Left renal pelvis (tissue), 4 donors: ENCODE measurements around the gene TUBB4A. TPM values are rescaled to one million over a fixed set of nuclear protein-coding genes. Genes with fewer than 3 reads are reported as not detected.

Experiments used
- DNase-seq, 4 donors: peaks; one replicate each; pipeline ENCODE4 v3.0.0-alpha.2; 2013; ENCODE audit warnings: low read depth in 4 of 4, low spot score in 3 of 4
- polyA plus RNA-seq, 4 donors: library from polyadenylated mRNA; unstranded; fragments of 120-200 nt; gene quantifications; one replicate each; pipeline ENCODE4 v1.2.1, GENCODE V29; 2013; ENCODE audit not compliant: insufficient read length in 4 of 4

Gene TUBB4A
- polyA plus RNA-seq, 4 donors: 5.8 to 47.2 (median 31.2) TPM

DNA sequence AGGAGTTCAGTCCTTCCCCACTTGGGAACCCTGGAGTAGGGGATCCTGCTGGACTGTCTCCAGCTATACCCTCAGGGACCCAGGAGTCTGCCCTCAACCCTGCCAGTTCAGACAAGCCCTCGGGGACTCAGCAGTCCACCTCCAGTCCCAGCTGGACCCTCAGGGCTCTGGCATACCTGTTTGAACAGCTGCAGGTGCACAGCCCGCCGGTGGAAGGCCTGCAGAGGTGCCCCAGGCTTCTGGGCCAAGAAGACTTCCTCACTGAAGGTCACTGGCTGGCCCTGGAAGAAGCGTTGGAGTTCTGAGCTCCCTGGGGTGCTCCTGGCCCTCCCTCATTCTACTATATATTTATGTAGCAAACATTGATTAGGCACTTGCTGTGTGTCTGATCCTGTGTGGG, 29.4 kb downstream of the TUBB4A start:
- DNase-seq: no peak

DNA sequence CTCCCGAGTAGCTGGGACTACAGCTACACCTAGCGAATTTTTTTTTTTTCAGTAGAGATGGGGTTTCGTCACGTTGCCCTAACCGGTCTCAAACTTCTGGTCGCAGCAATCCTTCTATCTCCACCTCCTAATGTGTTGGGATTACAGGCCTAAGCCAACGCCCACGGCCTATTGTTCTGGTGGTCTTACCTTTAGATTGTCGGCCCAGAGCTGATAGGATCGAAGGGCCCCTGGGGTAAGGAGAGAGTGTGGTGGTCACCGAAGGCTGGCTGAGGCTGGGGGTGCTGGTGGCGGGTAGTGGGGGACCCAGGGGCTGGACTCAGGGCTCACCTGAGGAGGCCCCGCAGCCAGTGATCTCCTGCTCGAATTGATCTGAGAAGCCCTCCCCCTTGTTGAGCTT, 31.0 kb downstream of the TUBB4A start:
- DNase-seq: no peak

DNA sequence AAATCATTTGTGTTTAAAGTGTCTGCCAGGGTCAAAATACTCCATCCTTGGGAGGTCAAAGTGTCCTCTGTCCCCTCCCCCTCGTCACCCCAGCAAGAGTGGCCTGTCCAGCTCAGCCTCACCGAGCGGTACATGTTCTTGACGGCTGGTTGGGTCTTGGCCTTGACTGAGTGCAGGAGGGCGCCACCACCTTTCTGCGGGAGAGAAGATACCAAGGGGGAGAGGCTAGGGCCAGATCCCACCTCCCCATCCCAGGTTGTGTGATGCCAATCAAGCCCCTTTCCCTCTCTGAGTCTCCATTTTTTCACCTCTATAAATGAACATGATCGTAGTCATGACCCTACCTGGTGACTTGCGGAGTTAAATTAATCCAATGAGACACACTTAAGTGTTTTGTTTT, 31.9 kb downstream of the TUBB4A start:
- no peak for DNase-seq

DNA sequence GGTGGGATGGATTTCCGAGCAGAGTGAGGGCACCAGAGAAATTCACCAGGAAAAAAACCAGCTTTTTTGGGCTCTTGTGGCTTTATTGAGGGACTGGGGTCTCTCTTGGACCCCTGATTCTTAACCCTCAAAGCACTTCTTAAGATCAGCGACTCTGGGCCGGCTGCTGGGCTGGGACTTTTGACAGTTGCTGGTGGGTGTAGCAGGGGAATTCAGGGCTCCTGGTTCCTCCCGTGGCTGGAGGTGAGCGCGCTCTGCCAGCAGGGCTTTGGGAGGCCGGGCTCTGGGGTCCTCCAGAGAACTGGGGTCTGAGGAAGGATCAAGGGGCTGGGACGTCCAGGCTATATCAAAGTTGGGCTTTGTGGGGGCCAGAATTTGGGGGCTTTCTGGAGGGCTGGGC, 34.7 kb downstream of the TUBB4A start:
- no peak for DNase-seq

DNA sequence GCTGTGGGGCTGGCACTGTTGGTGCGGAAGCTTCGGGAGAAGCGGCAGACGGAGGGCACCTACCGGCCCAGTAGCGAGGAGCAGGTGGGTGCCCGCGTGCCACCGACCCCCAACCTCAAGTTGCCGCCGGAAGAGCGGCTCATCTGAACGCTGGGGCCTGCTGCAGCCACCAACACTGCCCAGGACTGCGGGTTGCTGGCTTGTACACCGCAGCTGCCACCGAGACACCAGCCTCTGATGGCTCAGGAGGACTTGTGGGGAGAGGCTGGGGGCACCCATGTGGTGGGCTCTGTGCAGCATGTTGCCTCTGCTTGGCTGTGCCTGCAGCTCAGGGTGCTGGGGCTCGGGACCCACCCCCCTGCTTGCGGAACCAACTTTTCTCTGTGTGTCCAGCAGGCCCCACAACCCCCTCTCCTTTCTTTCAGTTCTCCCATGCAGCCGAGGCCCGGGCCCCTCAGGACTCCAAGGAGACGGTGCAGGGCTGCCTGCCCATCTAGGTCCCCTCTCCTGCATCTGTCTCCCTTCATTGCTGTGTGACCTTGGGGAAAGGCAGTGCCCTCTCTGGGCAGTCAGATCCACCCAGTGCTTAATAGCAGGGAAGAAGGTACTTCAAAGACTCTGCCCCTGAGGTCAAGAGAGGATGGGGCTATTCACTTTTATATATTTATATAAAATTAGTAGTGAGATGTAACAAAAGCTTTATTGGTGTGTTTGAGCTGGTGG, 35.4 kb downstream of the TUBB4A start:
- no peak for DNase-seq

DNA sequence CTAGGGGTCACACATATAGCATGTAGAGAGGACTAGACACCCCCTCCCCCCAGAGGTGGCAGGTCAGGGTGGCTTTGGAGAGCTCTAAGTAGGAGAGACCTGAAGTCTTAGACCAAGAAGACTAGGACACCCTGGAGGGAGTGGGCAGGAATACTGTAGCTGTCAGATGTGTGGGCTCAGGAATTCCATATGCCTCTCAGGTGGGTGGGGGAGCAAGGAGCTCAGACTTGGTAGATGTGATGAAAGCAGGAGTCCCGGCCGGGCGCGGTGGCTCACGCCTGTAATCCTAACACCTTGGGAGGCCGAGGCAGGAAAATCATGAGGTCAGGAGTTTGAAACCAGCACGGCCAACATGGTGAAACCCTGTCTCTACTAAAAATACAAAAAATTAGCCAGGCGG, 36.4 kb downstream of the TUBB4A start:
- no peak for DNase-seq

DNA sequence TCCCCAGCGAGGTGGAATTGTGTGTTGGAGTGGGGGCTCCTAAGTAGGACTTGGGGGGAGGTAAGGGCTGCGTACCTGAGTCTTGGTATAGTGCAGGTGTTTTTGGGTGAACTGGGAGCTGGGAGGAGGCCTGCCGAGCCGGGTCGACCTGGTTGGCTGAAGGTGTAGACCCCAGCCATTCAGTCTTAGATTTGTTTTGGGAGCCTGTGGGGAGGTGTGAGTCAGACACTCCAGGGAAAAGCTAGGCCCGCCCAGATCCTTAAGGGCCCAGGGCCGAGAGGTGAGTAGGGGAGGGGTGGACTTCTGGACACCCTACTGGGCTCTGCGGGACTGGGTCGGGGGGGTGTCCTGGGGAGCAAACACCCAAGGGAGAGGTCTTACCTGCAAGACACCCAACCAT, 37.1 kb downstream of the TUBB4A start:
- no peak for DNase-seq

DNA sequence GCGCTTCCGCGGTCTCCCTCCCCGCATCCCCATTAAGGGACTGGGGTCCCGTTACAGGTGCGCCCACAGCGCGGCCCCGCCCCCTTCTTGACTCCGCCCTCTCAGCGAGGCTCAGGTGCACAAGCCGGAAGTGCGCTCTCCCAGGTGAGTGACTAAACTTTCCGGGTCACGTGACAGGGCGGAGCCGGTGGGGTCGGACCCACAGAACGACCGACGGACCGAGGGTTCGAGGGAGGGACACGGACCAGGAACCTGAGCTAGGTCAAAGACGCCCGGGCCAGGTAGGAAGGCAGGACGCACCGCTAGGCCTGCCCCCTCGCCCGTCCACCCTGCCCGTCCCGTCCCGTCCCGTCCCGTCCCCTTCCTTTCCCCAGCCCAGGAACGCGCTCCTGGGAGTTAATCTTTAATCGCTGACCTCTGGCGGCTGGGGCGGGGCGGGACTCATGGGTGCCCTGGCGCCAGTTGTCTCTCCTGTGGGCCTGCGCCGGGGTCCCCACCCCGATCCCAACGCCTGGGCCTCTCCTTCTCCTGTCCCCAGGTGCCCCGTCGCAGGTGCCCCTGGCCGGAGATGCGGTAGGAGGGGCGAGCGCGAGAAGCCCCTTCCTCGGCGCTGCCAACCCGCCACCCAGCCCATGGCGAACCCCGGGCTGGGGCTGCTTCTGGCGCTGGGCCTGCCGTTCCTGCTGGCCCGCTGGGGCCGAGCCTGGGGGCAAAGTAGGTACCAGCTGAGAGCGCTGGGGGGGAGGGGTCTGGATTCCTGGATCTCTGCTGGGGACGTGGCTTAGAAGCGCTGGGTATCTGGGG, 37.8 kb downstream of the TUBB4A start, which contains the start of gene CRB3:
TSS of gene CRB3 (plus strand) at position 202 of the 804 bp plus-strand sequence. CDS start at position 633, 431 bp downstream.
- peak in 3 of 4 donors; percentile 42 to 59 (median 56) for DNase-seq

DNA sequence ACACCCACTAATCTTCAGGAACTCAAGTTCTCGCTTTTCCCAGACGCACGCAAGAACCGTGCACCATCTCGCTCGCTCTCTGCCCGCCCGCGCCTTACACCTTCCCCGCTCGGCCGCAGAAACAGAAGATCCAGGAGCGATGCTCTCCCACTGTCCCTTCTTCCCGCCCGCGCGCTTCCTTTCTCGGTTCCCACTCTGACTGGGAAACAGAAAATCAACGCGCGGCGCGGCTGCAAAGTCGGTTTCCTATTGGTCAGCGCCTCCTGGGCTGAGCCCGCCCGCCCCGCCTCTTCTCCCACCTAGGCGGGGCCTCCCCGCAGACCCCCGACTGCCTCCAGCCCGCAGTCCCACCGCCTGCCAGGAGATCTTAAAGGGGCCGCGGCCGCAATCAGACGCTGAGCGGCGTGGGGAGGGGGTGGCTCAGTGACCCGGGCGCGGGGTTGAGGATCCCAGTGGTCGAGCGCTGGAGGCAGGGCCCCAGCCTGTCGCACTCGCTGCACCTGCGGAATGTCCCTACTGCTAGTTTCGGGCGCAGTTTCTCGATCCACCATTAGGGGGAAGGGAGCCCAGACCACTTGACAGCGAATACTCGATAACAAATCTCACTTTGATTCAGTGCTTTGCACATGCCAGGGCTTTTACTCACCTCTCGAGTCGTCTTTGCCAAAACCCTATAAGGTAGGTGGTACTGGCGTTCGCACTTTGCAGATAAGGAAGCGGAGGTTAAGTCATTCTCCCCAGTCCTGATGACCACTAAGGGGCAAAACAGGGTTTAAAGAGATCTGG, 41.8 kb downstream of the TUBB4A start:
- DNase-seq: peak; percentile 90 to 99 (median 97)

DNA sequence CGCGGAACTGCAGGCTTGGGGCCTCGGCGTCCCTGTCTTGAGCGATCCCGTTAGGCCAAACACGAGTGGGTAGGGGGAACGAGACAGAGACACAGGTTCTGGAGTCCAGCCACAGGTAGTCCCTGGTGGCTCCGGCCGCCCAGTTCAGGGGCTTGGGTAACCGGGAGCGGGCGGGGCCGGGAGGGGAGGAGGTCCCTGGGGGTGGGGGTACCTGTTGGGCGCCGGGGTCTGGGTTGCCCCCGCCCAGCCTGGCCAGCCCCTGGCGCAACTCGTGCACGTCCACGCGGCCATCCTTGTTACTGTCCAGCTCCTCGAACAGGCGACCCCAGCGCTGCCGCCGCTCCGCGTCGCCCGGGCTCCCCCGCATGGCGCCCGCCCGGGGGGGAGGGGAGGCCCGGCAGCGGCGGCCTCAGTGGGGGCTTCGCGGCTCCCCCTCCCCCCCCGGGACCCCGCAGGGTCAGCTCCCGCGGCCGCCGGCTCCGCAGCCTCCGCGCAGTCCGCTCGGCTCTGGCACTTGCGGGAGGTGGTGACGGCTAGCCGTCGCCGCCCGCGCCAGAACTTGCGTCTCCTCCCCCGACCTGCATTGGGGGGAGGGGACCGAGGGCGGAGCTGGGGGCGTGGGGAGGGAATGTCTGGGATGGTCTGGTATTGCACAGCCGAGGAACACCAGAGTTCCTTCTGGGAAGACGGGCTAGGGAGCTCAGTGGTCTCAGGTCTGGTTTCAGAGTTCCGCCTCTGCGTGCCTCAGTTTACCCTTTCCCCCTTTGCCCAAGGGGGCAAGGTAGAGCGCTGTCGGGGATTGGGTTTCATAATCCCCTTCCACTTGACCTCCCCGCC, 42.6 kb downstream of the TUBB4A start, which contains the start of gene SLC25A23:
TSS of gene SLC25A23 (minus strand) at position 531 of the 837 bp plus-strand sequence. CDS start at position 367, 164 bp downstream.
- peak in 3 of 4 donors; percentile 54 to 67 (median 63) for DNase-seq

DNA sequence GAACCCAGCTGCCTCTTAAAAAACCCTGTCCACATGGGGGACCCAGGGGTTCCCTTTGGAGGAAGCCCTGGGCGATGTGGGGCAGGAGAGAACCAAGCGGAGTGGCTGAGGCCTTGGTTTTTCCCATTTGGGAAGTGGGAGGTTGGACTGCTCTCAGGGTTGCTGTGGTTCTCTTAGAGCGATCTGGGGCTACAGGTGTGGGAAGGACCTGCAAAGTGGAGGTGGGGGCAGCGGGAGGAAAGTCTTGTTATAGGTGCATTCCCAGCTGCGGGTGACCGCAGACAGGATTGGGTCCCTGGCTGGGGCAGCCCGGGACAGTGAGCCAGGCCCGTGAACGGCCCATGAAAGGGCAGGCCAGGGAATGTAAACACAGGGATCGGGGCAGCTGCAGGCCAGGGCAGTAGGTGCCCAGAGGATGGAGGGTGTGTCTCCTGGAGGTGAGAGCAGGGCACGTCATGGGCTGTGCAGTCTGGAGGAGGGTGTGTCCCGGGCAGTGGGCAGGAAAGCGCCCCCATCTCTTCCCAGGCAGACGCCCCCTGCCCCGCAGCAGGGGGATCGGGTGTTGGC, 43.3 kb downstream of the TUBB4A start:
- DNase-seq: no peak

DNA sequence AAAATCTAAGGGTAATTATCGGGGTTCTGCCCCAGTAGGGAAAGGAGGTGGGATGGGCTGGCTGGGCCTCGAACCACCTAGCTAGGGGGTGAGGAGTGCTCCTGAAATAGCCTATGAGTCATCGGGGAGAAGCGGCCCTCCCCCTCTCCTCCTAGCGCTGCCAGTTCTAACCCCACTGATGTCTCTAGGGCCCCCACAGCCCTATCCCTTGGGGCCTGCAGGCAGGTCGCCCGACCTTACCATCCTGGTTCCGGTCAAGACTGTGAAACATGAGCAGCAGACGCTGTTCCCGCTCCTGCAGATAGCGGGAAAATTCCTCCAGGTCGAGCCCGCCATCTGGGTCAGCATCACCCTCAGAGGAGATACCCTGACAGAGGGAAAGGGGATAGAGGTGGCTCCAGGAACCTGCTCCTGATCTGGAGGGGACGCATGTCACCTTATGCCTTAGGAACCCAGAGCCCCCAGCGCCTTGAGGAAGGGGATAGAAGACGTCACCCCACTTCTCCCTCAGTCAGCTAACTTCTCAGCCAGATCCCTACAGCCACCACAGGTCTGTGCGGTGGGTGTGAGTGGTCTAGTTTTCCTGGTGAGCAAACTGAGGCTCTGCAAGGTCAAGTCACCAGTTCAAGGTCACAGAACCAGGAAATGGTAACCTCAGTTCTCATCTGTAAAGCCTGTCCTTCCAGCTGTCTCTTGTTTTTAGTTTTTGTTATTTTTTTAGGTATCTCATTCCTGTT, 44.0 kb downstream of the TUBB4A start:
- DNase-seq: no peak

DNA sequence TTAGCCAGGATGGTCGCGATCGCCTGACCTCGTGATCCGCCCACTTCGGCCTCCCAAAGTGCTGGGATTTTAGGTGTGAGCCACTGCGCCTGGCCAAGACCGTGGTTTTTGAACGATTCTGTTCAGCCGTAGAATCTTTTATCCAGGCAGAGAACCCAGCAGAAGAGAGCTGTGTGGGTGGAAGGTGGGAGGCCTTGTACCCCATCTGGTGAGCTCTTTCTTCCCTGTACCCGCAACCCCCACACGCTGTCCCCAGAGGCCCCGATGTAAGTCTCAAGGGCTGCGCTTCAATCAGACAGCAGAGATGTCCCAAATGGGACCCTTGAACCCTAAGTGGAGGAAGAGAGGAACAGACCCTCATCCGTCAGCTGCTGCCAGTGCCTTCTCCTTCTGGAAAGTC, 46.2 kb downstream of the TUBB4A start:
- no peak for DNase-seq

DNA sequence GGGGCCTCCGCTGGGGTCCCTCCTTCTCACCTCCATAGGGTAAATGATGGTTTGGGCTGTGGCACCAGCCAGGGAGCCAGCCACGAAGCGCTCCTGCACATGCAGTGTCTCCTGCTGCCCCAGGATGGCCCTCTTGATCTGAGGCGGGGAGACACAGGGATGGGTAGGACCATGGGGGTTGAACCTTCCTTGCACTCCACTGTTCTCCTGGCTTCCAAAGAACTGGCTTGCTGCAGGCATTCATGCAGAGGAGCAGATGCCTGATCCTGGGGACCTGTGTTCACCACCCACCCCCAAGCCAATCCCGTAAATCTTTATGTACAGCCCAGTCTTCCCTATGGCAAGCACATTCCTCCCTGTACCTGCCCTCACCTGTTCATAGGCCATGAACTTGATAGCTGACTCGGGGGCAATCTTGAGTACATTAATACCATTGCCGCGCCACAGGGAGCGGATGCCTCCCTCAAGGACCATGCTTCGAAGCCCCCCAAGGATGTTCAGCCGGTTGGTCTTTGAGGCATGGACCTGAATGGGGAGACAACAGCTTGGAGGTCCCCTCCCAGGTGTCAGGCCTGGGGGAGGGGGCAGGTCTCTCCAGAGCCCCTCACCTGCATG, 48.1 kb downstream of the TUBB4A start:
- DNase-seq: no peak

DNA sequence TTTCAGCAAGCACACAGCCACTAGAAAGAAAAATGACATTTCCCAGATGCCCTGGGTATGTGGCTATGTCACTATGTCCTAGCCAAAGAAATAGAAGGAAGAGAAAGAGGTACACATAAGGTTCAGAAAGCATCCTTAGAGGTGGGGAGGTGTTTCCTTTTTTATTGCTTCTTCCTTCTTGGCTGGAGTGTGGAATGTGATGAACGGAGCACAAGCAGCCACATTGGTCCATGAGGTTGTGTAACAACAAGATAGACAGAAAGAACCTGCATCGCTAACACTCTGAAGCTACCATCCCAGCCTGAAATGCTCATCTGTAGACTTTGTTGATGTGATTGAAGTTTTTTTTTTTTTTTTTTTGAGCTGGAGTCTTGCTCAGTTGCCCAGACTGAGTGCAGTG, 49.2 kb downstream of the TUBB4A start:
- DNase-seq: no peak

DNA sequence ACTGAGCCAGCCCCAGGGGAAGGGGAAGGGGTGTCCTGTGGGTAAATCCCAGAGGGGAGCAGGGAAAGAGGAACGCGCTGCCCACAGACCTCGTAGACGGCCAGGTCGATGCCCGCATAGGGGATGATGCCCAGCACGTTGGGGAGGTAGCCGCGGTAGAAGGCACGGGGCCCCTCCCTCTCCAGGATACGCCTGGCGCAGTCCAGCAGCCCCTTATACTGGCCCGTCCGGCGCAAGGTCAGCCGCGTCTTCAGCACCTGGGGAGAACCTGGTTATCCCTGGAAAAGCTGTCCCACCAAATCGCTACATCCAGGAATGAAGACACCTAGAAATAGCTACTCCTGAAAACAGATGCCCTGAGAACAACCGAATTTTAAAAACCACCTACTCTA, 49.9 kb downstream of the TUBB4A start:
- no peak for DNase-seq

DNA sequence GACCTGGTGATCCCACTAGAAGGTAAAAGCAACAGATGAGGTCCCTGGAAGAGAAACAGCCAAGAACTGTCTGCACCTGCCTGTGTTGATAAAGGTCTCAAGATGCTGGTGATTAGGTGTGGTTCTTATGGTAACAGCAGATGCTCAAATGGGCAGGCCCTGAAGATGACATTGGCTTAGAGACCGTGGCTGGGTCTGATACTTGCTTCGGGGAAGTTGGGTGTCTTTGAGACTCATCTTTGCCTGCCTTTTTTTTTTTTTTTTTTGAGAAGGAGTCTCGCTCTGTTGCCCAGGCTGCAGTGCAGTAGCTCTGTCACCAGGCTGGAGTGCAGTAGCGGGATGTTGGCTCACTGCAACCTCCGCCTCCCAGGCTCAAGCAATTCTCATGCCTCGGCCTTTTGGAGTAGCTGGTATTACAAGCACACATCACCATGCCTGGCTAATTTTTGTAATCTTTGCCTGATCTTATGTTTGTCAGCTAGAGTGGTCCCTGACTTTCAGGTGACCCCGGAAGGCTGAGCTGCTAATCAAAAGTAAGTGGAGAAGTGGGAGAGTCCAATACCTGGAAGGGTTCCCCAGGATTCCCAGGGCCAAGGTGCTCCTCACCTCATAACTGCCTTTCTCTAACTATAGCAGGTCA, 50.4 kb downstream of the TUBB4A start:
- no peak for DNase-seq

DNA sequence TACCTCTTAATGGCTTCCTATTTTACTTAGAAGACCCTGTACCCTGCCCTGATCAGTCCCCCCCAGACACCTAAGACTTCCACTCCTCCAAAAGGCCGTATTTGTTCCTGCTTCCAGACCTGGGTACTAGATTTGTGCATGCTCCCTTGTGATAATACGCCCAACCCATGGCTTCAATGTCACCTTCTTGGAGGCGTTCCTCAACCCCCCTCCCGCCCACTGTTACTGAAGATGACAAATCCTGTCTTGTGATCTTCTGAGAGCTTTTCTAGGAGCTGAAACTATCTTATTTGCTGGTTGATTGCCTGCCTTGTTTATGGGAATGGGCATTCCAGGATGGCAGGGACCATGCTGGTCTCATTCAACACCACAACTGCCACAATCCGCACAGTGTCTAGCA, 51.9 kb downstream of the TUBB4A start:
- DNase-seq: no peak
